AG04449 (cell line): ENCODE measurements around the gene SND1.

Experiments
- CTCF ChIA-PET: fragments of 350-600 bp; formaldehyde crosslinking; extraction: SDS; loops from one replicate; lab custom pipeline; 2021; ENCODE audit warnings: antibody characterized with exemption; lab: Yijun Ruan, JAX
- POLR2A ChIA-PET: fragments of 400-600, 350-600 bp; formaldehyde crosslinking; extraction: SDS; loops from one replicate; lab custom pipeline; 2020; ENCODE audit warnings: antibody characterized with exemption, inconsistent platforms; lab: Yijun Ruan, JAX
- DNase-seq: peaks from one replicate; pipeline ENCODE4 v3.0.0-alpha.2; 2010; ENCODE audit warnings: low read depth, low spot score
- H3K4me3 ChIP-seq: 2 replicates; pipeline ENCODE4 v1.5.1; 2011; ENCODE audit warnings: low read depth, mild to moderate bottlenecking, control low read depth, low read length
- TF ChIP-seq, protein P1 (sequence below): IDR thresholded peaks from one replicate; pipeline ENCODE4 v1.5.1; 2011; ENCODE audit warnings: mild to moderate bottlenecking, moderate library complexity, low read length, control low read depth, inconsistent platforms; ENCODE audit not compliant: insufficient read depth; ENCODE audit errors: missing control alignments

SND1 gene

GRCh38 chr7:127882313-127882920 lies 230.4 kb downstream of the SND1 start:
- CTCF ChIA-PET: no interaction called here
- POLR2A ChIA-PET: no interaction called here
- TF ChIP-seq, protein P1, sequence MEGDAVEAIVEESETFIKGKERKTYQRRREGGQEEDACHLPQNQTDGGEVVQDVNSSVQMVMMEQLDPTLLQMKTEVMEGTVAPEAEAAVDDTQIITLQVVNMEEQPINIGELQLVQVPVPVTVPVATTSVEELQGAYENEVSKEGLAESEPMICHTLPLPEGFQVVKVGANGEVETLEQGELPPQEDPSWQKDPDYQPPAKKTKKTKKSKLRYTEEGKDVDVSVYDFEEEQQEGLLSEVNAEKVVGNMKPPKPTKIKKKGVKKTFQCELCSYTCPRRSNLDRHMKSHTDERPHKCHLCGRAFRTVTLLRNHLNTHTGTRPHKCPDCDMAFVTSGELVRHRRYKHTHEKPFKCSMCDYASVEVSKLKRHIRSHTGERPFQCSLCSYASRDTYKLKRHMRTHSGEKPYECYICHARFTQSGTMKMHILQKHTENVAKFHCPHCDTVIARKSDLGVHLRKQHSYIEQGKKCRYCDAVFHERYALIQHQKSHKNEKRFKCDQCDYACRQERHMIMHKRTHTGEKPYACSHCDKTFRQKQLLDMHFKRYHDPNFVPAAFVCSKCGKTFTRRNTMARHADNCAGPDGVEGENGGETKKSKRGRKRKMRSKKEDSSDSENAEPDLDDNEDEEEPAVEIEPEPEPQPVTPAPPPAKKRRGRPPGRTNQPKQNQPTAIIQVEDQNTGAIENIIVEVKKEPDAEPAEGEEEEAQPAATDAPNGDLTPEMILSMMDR: no peak
- no peak overlapping the region for H3K4me3 ChIP-seq
- DNase-seq: no peak

GRCh38 chr7:127884066-127884559 lies 232.1 kb downstream of the SND1 start:
- TF ChIP-seq, protein P1: no peak
- no peak overlapping the region for H3K4me3 ChIP-seq
- POLR2A ChIA-PET: no interaction called here
- no peak for DNase-seq
- CTCF ChIA-PET: no interaction called here

- H3K4me3 ChIP-seq: no peak overlapping the region
- TF ChIP-seq, protein P1: no peak
- ChIA-PET CTCF (interaction anchor here (1.3 kb wide), 1 partner anchor 177 kb away, joined by 3 read pairs; no protein-coding TSS in a partner anchor), POLR2A (interaction anchor here (0.6 kb wide), 1 partner anchor 10 kb away, joined by 3 read pairs; no protein-coding TSS in a partner anchor)
- DNase-seq: no peak
Observed at GRCh38 chr7:127885222-127885772, 233.3 kb downstream of the SND1 start.

DNA sequence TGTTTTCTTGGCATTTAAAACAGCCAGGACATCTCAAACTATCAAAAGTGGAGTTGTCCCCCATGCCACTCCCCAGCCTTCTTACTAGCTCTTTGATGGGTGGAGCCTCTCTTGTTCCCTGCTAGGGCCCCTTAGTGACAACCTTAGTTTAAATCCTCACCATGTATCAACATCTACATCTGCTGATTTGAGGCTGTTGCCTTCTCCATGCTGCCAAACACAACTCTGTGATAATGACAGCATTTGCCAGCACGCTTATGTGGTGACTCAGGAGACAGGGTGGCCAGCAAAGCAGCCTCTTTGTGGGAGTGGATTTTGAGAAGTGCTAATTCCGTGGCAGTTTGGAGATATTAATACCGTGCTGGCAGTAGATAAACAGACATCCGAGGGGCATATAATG lies 233.8 kb downstream of the SND1 start:
- TF ChIP-seq, protein P1: no peak
- no peak for DNase-seq
- ChIA-PET CTCF (interaction anchor here (1.2 to 1.3 kb wide), 2 partner anchors 15 to 177 kb away, joined by 3 to 4 read pairs; no protein-coding TSS in a partner anchor), POLR2A (interaction anchor here (0.6 to 0.7 kb wide), 2 partner anchors 10 to 48 kb away, joined by 3 read pairs; no protein-coding TSS in a partner anchor)
- no peak overlapping the region for H3K4me3 ChIP-seq

DNA sequence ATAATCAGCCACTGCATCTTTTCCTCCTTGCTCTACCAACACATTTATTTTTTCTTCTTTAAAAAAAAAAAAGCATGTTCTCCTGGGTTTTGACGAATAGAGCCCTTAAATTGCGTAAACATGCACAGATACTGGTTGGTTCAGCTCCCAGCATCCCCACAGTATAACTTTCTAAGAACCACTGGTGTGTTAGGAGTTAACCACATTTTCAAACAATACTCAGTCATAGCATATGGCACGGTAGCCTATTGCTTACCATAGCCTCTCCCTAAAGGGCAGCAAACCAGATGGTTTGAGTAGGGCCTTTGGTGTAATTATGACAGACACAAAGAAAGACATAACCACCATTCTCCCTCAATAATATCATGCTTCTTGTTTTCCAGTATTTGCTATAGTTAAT lies 234.3 kb downstream of the SND1 start:
- TF ChIP-seq, protein P1: no peak
- H3K4me3 ChIP-seq: no peak overlapping the region
- DNase-seq: no peak
- POLR2A ChIA-PET: interaction anchor here (0.7 kb wide), 1 partner anchor 48 kb away, joined by 3 read pairs; no protein-coding TSS in a partner anchor
- CTCF ChIA-PET: interaction anchor here (1.2 to 1.3 kb wide), 2 partner anchors 16 to 178 kb away, joined by 3 to 4 read pairs; no protein-coding TSS in a partner anchor

GRCh38 chr7:127887096-127887495 lies 235.1 kb downstream of the SND1 start:
- no peak overlapping the region for H3K4me3 ChIP-seq
- CTCF ChIA-PET: no interaction called here
- no peak for DNase-seq
- POLR2A ChIA-PET: no interaction called here
- TF ChIP-seq, protein P1: no peak
